HG02973 (cell line): ENCODE results near the gene BHMT2.

Source experiments
- ATAC-seq: cut with Tn5 transposase; IDR thresholded peaks from one replicate; pipeline ENCODE4 v1.9.1; 2021; ENCODE audit warnings: moderate library complexity; ENCODE audit not compliant: unreplicated experiment

The BHMT2 gene

GRCh38 chr5:79069488-79070349 is at the start of gene BHMT2, which contains the start of gene DMGDH:
TSS of gene BHMT2 (plus strand) at chr5:79069767. CDS start at chr5:79069783, 16 bp downstream.
TSS of gene DMGDH (minus strand) at chr5:79069674. CDS start at chr5:79069620, 54 bp downstream.
- no peak for ATAC-seq

GRCh38 chr5:79020861-79021561 is 48.6 kb upstream of the BHMT2 start:
- no peak for ATAC-seq

- no peak for ATAC-seq
Measured at GRCh38 chr5:79021753-79022152, 47.8 kb upstream of the BHMT2 start.

- no peak for ATAC-seq
Measured at GRCh38 chr5:79022771-79023170, 46.8 kb upstream of the BHMT2 start.

- no peak for ATAC-seq
Measured at GRCh38 chr5:79023348-79023747, 46.2 kb upstream of the BHMT2 start.

GRCh38 chr5:79023947-79024346 is 45.6 kb upstream of the BHMT2 start:
- no peak for ATAC-seq

GRCh38 chr5:79025054-79025472 is 44.5 kb upstream of the BHMT2 start:
- ATAC-seq, result no peak

- no peak for ATAC-seq
Measured at GRCh38 chr5:79030663-79031484, 38.7 kb upstream of the BHMT2 start.

GRCh38 chr5:79031485-79031867 is 38.1 kb upstream of the BHMT2 start:
- no peak for ATAC-seq

GRCh38 chr5:79032031-79032695 is 37.4 kb upstream of the BHMT2 start:
- no peak for ATAC-seq

GRCh38 chr5:79032782-79033181 is 36.8 kb upstream of the BHMT2 start:
- ATAC-seq, result no peak

- no peak for ATAC-seq
Measured at GRCh38 chr5:79035237-79035636, 34.3 kb upstream of the BHMT2 start.

- no peak for ATAC-seq
Measured at GRCh38 chr5:79036769-79037168, 32.8 kb upstream of the BHMT2 start.

GRCh38 chr5:79042188-79042587 is 27.4 kb upstream of the BHMT2 start:
- ATAC-seq, result no peak

- ATAC-seq, result no peak
Measured at GRCh38 chr5:79047199-79047598, 22.4 kb upstream of the BHMT2 start.

- no peak for ATAC-seq
Measured at GRCh38 chr5:79048437-79048836, 21.1 kb upstream of the BHMT2 start.

- ATAC-seq, result no peak
Measured at GRCh38 chr5:79050498-79050897, 19.1 kb upstream of the BHMT2 start.

GRCh38 chr5:79053321-79053720 is 16.2 kb upstream of the BHMT2 start:
- no peak for ATAC-seq

- ATAC-seq, result no peak
Measured at GRCh38 chr5:79055017-79055416, 14.6 kb upstream of the BHMT2 start.

GRCh38 chr5:79056847-79057246 is 12.7 kb upstream of the BHMT2 start:
- no peak for ATAC-seq

- ATAC-seq, result no peak
Measured at GRCh38 chr5:79059674-79060073, 9.9 kb upstream of the BHMT2 start.
